ENCODE results near the gene GNE.
"Not testable (repeated sequence)": the region's sequence is repeated elsewhere in the genome, so short reads cannot be mapped to it uniquely, and the experiment has no call there.

Gene GNE, protein sequence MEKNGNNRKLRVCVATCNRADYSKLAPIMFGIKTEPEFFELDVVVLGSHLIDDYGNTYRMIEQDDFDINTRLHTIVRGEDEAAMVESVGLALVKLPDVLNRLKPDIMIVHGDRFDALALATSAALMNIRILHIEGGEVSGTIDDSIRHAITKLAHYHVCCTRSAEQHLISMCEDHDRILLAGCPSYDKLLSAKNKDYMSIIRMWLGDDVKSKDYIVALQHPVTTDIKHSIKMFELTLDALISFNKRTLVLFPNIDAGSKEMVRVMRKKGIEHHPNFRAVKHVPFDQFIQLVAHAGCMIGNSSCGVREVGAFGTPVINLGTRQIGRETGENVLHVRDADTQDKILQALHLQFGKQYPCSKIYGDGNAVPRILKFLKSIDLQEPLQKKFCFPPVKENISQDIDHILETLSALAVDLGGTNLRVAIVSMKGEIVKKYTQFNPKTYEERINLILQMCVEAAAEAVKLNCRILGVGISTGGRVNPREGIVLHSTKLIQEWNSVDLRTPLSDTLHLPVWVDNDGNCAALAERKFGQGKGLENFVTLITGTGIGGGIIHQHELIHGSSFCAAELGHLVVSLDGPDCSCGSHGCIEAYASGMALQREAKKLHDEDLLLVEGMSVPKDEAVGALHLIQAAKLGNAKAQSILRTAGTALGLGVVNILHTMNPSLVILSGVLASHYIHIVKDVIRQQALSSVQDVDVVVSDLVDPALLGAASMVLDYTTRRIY
- long read RNA-seq, full-length matches to known transcripts = 10 of 20 reads
- long read RNA-seq, partial matches to known transcripts = 5 of 20 reads
- long read RNA-seq, other reads (novel, unspliced or antisense) = 5 of 20 reads

DNA sequence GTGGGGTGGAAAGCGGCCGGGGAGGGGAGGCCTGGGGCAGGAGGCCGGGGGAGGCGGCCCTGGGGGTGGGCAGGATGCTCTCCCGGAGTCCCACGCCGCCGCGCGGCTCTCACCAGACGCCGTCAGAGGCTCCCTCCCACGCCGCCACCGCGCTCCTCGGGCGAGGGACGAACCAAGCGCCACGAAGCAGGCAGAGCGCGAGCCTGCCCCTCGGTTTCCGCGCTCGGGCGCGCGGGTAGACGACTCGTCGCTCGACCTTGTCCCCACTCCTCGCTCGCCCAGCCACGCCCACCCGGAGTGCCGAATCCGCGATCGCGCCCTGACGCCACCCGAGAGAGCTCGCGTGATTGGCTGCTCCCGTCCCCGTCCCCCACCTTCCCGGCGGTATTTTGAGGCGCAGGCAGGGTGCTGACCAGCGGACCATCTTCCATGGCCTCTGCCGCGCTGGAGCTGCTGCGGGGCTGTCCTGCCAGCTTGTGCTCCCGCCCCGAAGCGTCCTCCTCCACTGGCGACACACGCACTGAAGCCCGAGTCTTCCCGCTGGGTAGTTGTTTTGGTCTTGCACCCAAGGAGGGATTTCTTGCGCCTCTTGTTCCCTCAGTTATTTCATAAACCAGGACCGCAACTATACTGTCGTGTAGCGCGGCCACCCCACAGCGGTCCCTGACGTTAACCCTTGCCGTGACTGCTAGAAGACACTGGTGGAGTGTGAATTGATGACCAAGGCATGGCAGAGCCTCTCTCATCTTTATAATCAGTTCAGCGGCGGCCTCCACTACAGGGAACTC, at the start of gene GNE:
GNE (minus strand) TSS at position 241 of the 788 bp plus-strand sequence. CDS start 9,093 bp downstream, outside the sequence.
- DNase-seq (ENCODE audit: low read depth in 1 of 2, low spot score in 1 of 2) = peak; percentile 58 to 98
- H3K4me3 ChIP-seq (replicated peaks; ENCODE audit: insufficient read depth, low read length) = peak within 1 kb of the TSS; percentile 51
- H3K27ac ChIP-seq (replicated peaks) = peak within 1 kb of the TSS; percentile 72

DNA sequence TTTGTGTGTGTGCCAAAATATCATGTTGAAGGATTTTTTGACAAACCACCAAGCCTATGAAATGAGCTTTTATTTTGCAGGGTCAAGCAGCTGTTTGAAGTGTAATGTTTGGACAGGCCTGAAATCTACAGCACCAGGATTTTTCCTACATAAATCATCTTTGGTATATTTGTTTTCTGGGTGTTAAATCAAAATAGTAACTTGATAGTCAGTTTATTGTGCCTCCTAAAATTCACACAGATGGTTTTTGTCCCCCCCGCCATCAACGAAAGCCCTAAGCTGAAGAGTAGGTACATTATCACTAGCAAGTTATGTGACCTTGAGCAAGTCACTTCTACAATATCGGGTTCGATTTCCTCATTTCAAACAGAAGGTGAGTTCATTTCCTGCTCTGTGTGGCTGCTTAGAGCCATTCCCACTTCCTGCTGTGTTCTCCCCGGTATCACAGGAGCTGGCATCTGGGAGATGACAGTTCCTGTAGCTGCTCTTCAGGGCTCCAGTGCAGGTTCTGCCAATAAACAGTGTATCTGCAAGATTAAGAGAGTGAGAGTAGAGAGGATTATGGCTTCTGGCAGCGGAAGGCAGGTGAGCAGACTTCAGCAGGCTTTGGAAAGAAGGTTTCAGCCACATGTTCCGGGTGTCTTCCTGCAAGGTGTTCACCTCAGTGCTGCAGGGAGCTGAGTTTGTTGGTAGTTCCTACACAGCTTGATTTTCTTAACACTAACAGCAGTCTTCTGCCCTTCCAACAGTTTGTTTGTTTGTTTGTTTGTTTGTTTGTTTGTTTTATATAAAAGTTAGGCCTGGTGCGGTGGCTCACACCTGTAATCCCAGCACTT, 48.4 kb upstream of the GNE start:
- Histone ChIP-seq H3K27ac (replicated peaks) (no peak overlapping the region), H3K27me3 (ENCODE audit: insufficient read depth, poor library complexity, severe bottlenecking) (no peaks in the 10 kb centered on the region), H3K4me3 (replicated peaks; ENCODE audit: insufficient read depth, low read length) (no peak overlapping the region)
- peak; percentile 45; the same call in 1 of the 2 replicates for TF ChIP-seq SPI1 (IDR thresholded peaks at IDR 0.05; ENCODE audit: borderline replicate concordance, low read depth)
- TF ChIP-seq, protein P1, sequence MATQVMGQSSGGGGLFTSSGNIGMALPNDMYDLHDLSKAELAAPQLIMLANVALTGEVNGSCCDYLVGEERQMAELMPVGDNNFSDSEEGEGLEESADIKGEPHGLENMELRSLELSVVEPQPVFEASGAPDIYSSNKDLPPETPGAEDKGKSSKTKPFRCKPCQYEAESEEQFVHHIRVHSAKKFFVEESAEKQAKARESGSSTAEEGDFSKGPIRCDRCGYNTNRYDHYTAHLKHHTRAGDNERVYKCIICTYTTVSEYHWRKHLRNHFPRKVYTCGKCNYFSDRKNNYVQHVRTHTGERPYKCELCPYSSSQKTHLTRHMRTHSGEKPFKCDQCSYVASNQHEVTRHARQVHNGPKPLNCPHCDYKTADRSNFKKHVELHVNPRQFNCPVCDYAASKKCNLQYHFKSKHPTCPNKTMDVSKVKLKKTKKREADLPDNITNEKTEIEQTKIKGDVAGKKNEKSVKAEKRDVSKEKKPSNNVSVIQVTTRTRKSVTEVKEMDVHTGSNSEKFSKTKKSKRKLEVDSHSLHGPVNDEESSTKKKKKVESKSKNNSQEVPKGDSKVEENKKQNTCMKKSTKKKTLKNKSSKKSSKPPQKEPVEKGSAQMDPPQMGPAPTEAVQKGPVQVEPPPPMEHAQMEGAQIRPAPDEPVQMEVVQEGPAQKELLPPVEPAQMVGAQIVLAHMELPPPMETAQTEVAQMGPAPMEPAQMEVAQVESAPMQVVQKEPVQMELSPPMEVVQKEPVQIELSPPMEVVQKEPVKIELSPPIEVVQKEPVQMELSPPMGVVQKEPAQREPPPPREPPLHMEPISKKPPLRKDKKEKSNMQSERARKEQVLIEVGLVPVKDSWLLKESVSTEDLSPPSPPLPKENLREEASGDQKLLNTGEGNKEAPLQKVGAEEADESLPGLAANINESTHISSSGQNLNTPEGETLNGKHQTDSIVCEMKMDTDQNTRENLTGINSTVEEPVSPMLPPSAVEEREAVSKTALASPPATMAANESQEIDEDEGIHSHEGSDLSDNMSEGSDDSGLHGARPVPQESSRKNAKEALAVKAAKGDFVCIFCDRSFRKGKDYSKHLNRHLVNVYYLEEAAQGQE (IDR thresholded peaks at IDR 0.05; ENCODE audit: insufficient replicate concordance, low read depth) = no peak
- peak in 1 of 2 experiments; percentile 44 for DNase-seq (ENCODE audit: low read depth in 1 of 2, low spot score in 1 of 2)

More for the DNA sequence above, at the start of gene GNE:
- TF ChIP-seq POLR2AphosphoS5 (IDR thresholded peaks at IDR 0.05; ENCODE audit: low read depth) = peak; percentile 74
- TF ChIP-seq SPI1 (IDR thresholded peaks at IDR 0.05; ENCODE audit: borderline replicate concordance, low read depth) = no peak
- TF ChIP-seq, protein P1 (IDR thresholded peaks at IDR 0.05; ENCODE audit: insufficient replicate concordance, low read depth) = peak; percentile 55
- no peaks in the 10 kb centered on the region for H3K27me3 ChIP-seq (ENCODE audit: insufficient read depth, poor library complexity, severe bottlenecking)

DNA sequence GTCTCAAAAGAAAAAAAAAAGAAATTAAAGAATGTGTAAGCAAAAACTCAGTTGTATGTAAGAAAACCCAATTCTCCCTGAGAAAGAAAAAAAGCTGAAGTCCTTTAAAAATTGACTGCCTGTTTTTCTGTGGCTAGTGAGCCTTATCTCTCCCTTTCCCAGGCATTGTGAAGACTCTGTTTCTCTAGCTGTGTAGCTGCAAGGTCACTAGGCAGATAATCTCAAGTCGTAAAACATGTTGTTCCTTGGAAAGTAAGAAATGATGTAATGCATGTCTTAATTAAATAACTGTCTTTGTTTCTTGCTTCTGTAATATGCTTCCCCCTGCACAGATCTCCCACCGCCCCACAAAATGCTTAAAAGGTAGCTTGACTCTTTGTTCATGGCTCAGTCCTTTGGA, 46.1 kb upstream of the GNE start:
- H3K27me3 ChIP-seq (ENCODE audit: insufficient read depth, poor library complexity, severe bottlenecking); DNase-seq (ENCODE audit: low read depth in 1 of 2, low spot score in 1 of 2); H3K4me3 ChIP-seq (replicated peaks; ENCODE audit: insufficient read depth, low read length); H3K27ac ChIP-seq (replicated peaks): not testable (repeated sequence)

DNA sequence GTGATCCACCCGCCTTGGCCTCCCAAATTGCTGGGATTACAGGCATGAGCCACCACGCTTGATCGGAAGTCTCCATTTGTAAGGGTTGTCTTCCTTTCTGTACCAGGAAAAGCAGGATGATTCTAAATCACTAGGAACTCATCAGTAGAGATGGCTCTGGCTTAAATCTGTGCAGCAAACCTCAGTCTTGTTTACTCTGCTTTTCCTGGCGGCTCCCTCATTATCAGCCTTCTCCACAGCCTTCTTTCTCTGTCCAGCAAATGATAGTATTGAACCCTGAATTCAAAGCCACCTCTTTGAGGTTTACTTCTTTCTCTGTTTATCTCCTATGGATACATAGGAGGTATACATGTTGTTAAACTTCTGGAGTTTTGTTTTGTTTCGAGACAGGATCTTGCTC, 43.0 kb upstream of the GNE start:
- no peak for TF ChIP-seq GABPA (IDR thresholded peaks at IDR 0.05; ENCODE audit: low read depth)
- no peak for TF ChIP-seq SPI1 (IDR thresholded peaks at IDR 0.05; ENCODE audit: borderline replicate concordance, low read depth)
- TF ChIP-seq, protein P1 (IDR thresholded peaks at IDR 0.05; ENCODE audit: insufficient replicate concordance, low read depth) = no peak
- no peak for TF ChIP-seq POLR2AphosphoS5 (IDR thresholded peaks at IDR 0.05; ENCODE audit: low read depth)
- TF ChIP-seq, protein P2, sequence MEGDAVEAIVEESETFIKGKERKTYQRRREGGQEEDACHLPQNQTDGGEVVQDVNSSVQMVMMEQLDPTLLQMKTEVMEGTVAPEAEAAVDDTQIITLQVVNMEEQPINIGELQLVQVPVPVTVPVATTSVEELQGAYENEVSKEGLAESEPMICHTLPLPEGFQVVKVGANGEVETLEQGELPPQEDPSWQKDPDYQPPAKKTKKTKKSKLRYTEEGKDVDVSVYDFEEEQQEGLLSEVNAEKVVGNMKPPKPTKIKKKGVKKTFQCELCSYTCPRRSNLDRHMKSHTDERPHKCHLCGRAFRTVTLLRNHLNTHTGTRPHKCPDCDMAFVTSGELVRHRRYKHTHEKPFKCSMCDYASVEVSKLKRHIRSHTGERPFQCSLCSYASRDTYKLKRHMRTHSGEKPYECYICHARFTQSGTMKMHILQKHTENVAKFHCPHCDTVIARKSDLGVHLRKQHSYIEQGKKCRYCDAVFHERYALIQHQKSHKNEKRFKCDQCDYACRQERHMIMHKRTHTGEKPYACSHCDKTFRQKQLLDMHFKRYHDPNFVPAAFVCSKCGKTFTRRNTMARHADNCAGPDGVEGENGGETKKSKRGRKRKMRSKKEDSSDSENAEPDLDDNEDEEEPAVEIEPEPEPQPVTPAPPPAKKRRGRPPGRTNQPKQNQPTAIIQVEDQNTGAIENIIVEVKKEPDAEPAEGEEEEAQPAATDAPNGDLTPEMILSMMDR (IDR thresholded peaks at IDR 0.05; ENCODE audit: insufficient read depth, low read length) = no peak
- Histone ChIP-seq H3K4me3 (replicated peaks; ENCODE audit: insufficient read depth, low read length) (no peak overlapping the region), H3K27me3 (ENCODE audit: insufficient read depth, poor library complexity, severe bottlenecking) (no peaks in the 10 kb centered on the region), H3K27ac (replicated peaks) (no peak overlapping the region)
- no peak for DNase-seq (ENCODE audit: low read depth in 1 of 2, low spot score in 1 of 2)

Data from HL-60 (cell line).